Tibial nerve (tissue), 4 donors: ENCODE data around the gene SPATS2.

ENCODE experiments used
- EP300 ChIP-seq, 2 donors: sonication (generic); formaldehyde crosslinking; IDR thresholded peaks; one replicate each; pipeline ENCODE4 v1.6.1; 2017; ENCODE audit warnings: antibody characterized with exemption in 2 of 2, mild to moderate bottlenecking in 1 of 2
- POLR2A ChIP-seq, 2 donors: fragments of 450-650 bp; IDR thresholded peaks; one replicate each; pipeline ENCODE4 v1.6.1; 2017; ENCODE audit warnings: antibody characterized with exemption in 2 of 2, mild to moderate bottlenecking in 2 of 2, moderate library complexity in 2 of 2
- TF ChIP-seq, protein P1 (sequence below), 5 experiments: fragments of 200-600 bp in 3 of 5; fragments of 450-650 bp in 2 of 5; sonication (generic) in 3 of 5; IDR thresholded peaks; one replicate each; pipeline ENCODE4 v1.5.1; 2016 to 2019; ENCODE audit warnings: antibody characterized with exemption in 5 of 5, mild to moderate bottlenecking in 3 of 5, moderate library complexity in 2 of 5

DNA sequence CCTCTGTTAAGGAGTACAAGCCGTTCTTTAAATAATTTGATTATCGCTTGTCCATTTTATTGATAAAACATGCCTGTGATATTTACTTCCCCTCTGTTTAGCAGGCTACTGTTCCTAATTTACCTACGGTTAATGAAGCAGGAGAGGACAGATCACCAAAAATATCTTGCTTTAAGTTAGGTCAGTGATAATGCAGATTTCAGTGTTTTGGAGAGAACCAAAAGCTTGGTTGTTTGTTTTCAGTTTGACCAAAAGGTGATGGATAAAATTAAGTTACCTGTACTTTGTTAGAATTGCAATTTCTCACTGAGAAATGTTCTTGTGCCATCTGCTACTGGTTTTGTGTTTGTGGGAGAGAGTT lies 958 bp downstream of the SPATS2 start:
- TF ChIP-seq, protein P1, sequence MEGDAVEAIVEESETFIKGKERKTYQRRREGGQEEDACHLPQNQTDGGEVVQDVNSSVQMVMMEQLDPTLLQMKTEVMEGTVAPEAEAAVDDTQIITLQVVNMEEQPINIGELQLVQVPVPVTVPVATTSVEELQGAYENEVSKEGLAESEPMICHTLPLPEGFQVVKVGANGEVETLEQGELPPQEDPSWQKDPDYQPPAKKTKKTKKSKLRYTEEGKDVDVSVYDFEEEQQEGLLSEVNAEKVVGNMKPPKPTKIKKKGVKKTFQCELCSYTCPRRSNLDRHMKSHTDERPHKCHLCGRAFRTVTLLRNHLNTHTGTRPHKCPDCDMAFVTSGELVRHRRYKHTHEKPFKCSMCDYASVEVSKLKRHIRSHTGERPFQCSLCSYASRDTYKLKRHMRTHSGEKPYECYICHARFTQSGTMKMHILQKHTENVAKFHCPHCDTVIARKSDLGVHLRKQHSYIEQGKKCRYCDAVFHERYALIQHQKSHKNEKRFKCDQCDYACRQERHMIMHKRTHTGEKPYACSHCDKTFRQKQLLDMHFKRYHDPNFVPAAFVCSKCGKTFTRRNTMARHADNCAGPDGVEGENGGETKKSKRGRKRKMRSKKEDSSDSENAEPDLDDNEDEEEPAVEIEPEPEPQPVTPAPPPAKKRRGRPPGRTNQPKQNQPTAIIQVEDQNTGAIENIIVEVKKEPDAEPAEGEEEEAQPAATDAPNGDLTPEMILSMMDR (IDR thresholded peaks at IDR 0.05) = no peak
- TF ChIP-seq POLR2A (IDR thresholded peaks at IDR 0.05) (no peak), EP300 (IDR thresholded peaks at IDR 0.05) (no peak)
